Duodenal mucosa (tissue), 2 donors: Measurements from ENCODE around the gene NT5C3A.
"Not testable (repeated sequence)": the region's sequence is repeated elsewhere in the genome, so short reads cannot be mapped to it uniquely, and the experiment has no call there.

Experiments used
- H3K27ac ChIP-seq: one replicate; pipeline ENCODE4 v1.7.0; 2013; ENCODE audit warnings: low read depth, low read length
- H3K27me3 ChIP-seq, 2 donors: one replicate each; pipeline ENCODE4 v1.7.0; 2013; ENCODE audit warnings: low read length in 2 of 2, control low read depth in 1 of 2; ENCODE audit not compliant: insufficient read depth in 2 of 2, control insufficient read depth in 1 of 2
- H3K36me3 ChIP-seq, 2 donors: one replicate each; pipeline ENCODE4 v1.7.0; 2013; ENCODE audit warnings: low read length in 2 of 2, control low read depth in 1 of 2; ENCODE audit not compliant: insufficient read depth in 2 of 2, control insufficient read depth in 1 of 2
- H3K4me1 ChIP-seq, 2 donors: one replicate each; pipeline ENCODE4 v1.7.0; 2013; ENCODE audit warnings: low read length in 2 of 2, control low read depth in 1 of 2; ENCODE audit not compliant: insufficient read depth in 2 of 2, control insufficient read depth in 1 of 2
- H3K4me3 ChIP-seq, 2 donors: one replicate each; pipeline ENCODE4 v1.7.0; 2013; ENCODE audit warnings: low read length in 2 of 2, low read depth in 1 of 2
- H3K9ac ChIP-seq, 2 donors: one replicate each; pipeline ENCODE4 v1.7.0; 2013; ENCODE audit warnings: low read length in 2 of 2, low read depth in 1 of 2
- H3K9me3 ChIP-seq, 2 donors: one replicate each; pipeline ENCODE4 v1.7.0; 2013; ENCODE audit warnings: low read length in 2 of 2, control low read depth in 1 of 2; ENCODE audit not compliant: control insufficient read depth in 1 of 2

The NT5C3A gene

DNA sequence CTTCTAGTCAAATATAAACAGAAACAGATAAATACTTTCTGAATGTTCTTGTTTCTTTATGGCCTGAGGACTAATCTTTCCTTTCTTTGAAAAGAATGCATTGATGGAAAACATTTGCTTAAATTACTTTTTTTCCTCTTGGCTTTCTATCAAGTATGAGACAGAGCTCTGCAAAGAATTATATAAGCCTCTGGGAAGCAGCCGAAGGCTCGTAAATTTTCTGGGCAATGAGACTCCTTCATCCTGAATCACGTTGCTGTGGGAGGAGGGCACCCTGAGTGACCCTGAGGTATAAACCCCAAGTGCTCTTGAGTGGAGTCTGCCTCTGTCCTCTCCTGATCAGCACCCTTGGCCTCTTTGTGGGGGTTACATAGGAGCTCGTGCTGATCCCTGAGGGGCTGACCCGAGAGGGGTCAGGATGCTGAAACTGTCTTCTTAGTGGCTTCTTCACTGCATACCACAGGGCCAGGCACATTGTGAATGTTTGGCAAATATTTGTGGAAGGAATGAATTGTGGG is 71.4 kb downstream of the NT5C3A start:
- H3K36me3 ChIP-seq, H3K4me1 ChIP-seq, H3K27me3 ChIP-seq, H3K9me3 ChIP-seq, H3K27ac ChIP-seq, H3K4me3 ChIP-seq, H3K9ac ChIP-seq: not testable (repeated sequence)

DNA sequence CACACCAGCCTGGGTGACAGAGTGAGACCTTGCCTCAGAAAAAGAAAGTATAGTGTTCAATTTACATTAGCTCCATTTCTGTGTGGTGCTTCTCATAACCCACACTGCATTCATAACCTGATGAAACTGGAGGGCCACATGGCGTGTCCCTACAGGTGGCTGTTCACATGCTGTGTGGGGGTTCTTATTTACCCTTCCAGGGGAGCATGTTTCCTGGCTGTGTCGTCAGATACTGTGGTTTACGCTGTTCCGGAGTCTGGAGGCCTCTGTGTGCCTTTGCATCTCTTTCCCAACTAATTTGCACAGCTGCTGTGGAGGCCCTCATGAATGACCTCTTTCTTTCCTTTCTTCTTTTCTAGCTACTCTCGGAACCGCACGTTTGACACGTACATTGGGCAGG is 74.4 kb downstream of the NT5C3A start:
- not testable (repeated sequence) for H3K9ac ChIP-seq, H3K27ac ChIP-seq, H3K36me3 ChIP-seq, H3K27me3 ChIP-seq, H3K9me3 ChIP-seq, H3K4me3 ChIP-seq, H3K4me1 ChIP-seq

GRCh38 chr7:32979902-32980301 is 82.7 kb downstream of the NT5C3A start:
- not testable (repeated sequence) for H3K27me3 ChIP-seq, H3K9ac ChIP-seq, H3K4me1 ChIP-seq, H3K27ac ChIP-seq, H3K4me3 ChIP-seq, H3K9me3 ChIP-seq
- peaks cover 4 to 12% of the 10 kb centered on the region in 2 donors for H3K36me3 ChIP-seq

DNA sequence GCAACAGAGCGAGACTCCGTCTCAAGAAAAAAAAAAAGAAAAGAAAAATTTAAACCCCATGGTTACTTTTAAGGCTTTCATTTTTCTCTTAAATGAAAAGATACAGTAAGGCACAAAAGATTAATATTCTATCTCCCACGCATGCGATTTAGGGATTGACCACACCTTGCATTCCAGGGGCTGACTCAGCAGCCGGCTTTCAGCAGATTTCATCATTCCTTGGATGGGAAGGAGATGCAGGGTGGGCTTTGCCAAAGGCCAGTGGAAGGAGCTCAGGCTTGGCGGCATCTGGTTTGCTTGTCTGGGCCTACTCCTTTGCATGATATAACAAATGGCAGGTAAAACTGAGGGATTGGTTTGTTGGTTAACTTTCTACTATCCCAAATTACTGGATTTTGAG is 83.3 kb downstream of the NT5C3A start:
- H3K36me3 ChIP-seq: peaks cover 4 to 12% of the 10 kb centered on the region in 2 donors
- not testable (repeated sequence) for H3K27ac ChIP-seq, H3K27me3 ChIP-seq, H3K4me1 ChIP-seq, H3K9ac ChIP-seq, H3K4me3 ChIP-seq, H3K9me3 ChIP-seq

DNA sequence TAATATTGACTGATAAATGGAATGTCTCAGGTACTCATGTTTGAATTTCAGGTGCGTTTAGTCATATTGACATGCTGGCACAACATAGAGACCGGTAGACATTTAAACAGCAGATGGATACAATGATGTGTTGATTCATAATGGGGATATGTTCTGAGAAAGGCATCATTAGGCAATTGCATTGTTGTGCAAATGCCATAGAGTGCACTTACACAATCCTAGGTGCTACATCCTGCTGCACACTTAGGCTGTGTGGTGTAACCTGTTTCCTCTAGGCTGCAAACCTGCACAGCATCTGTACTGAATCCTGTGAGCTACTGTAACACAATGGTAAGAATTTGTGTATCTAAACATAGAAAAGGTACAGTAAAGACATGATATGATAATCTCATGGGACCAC is 85.4 kb downstream of the NT5C3A start:
- not testable (repeated sequence) for H3K9ac ChIP-seq, H3K27ac ChIP-seq, H3K4me1 ChIP-seq, H3K9me3 ChIP-seq, H3K4me3 ChIP-seq, H3K27me3 ChIP-seq
- H3K36me3 ChIP-seq: peaks cover 4 to 12% of the 10 kb centered on the region in 2 donors

GRCh38 chr7:32971967-32972366 is 90.6 kb downstream of the NT5C3A start:
- H3K9me3 ChIP-seq, H3K4me3 ChIP-seq, H3K27ac ChIP-seq, H3K4me1 ChIP-seq, H3K9ac ChIP-seq, H3K27me3 ChIP-seq, H3K36me3 ChIP-seq: not testable (repeated sequence)

GRCh38 chr7:32967268-32967582 is 95.4 kb downstream of the NT5C3A start:
- H3K4me3 ChIP-seq, H3K4me1 ChIP-seq, H3K9ac ChIP-seq, H3K9me3 ChIP-seq, H3K36me3 ChIP-seq, H3K27ac ChIP-seq, H3K27me3 ChIP-seq: not testable (repeated sequence)

- H3K9ac ChIP-seq, H3K4me1 ChIP-seq, H3K4me3 ChIP-seq, H3K27me3 ChIP-seq, H3K36me3 ChIP-seq, H3K9me3 ChIP-seq, H3K27ac ChIP-seq: not testable (repeated sequence)
Observed at GRCh38 chr7:32966489-32967267, 95.9 kb downstream of the NT5C3A start.

GRCh38 chr7:32964461-32965159 is 98.0 kb downstream of the NT5C3A start:
- not testable (repeated sequence) for H3K27ac ChIP-seq, H3K4me3 ChIP-seq, H3K4me1 ChIP-seq, H3K9me3 ChIP-seq, H3K27me3 ChIP-seq, H3K9ac ChIP-seq, H3K36me3 ChIP-seq
